Activated T-cell treated with anti-CD3 and anti-CD28 coated beads, Interleukin-2, amount 50 U/mL, for 48 hours (primary cell): ENCODE measurements around the gene NTNG2.
A peak's percentile ranks its signal among the peaks of the same experiment; 100 is the strongest.

Source experiments
- DNase-seq, 2 experiments: peaks; one replicate each; pipeline ENCODE4 v3.0.0-alpha.2; 2020

NTNG2 gene

GRCh38 chr9:132147839-132148238, 14.0 kb upstream of the NTNG2 start:
- no peak for DNase-seq

DNA sequence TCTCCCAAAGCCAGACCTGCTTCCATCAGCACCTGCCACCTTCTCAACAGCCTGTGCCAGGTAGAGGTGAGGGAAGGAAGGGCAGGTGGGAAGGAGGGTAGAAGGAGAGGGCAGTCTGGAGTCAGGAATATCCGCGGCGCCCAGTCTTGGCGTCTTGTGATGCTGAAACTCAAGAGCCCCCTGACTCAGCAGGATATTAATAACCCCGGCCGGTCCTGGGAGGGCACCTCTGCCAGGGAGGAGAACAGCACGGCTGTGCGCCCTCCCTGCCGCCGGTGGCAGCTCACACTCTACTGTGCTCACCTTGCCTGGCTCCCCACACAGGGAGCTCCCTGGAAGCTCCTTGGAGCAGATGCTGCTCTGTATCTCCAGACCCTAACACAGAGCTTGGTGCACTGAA, 11.6 kb upstream of the NTNG2 start:
- DNase-seq, result no peak

GRCh38 chr9:132151118-132151517, 10.7 kb upstream of the NTNG2 start:
- DNase-seq, result no peak

GRCh38 chr9:132152231-132152630, 9.6 kb upstream of the NTNG2 start:
- no peak for DNase-seq

DNA sequence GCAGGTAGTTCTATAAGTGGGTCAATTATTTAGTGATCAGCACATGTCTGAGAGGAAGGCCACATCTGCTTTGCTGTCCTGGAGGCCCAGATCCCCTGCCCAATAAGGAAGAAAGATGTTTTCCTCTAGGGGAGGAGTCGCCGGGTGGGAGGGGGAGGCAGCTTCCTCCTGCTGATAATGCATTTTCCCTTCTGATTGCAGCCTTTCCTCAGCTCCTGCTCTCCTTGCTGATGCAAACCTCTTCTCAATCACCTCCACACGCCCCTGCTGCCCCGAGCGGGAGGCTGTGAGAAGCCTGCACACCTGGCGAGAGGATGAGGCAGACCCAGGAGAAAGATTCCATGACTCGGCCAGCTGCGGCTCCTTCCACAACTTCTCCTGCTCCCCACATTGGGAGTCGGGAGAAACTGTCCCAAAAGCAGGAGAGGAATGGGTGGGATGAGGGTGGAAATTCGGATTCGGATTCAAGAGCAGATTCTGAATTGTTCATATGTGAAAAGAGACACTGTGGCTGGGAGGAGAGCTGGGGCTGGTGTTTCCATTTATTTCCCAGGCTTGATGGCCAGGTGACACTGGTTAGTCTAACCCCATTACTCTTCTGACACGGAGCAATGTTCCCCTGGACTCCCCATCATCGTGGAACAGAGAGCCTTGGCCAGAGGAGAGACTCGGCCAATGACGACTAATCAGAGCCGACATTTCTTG, 6.8 kb upstream of the NTNG2 start:
- DNase-seq, result no peak

GRCh38 chr9:132155568-132155895, 6.3 kb upstream of the NTNG2 start:
- no peak for DNase-seq

GRCh38 chr9:132156262-132156661, 5.6 kb upstream of the NTNG2 start:
- DNase-seq, result no peak

GRCh38 chr9:132157347-132158116, 4.3 kb upstream of the NTNG2 start:
- no peak for DNase-seq

- peak; percentile 64 to 71 for DNase-seq
Measured at GRCh38 chr9:132160802-132161742, 786 bp upstream of the NTNG2 start.

DNA sequence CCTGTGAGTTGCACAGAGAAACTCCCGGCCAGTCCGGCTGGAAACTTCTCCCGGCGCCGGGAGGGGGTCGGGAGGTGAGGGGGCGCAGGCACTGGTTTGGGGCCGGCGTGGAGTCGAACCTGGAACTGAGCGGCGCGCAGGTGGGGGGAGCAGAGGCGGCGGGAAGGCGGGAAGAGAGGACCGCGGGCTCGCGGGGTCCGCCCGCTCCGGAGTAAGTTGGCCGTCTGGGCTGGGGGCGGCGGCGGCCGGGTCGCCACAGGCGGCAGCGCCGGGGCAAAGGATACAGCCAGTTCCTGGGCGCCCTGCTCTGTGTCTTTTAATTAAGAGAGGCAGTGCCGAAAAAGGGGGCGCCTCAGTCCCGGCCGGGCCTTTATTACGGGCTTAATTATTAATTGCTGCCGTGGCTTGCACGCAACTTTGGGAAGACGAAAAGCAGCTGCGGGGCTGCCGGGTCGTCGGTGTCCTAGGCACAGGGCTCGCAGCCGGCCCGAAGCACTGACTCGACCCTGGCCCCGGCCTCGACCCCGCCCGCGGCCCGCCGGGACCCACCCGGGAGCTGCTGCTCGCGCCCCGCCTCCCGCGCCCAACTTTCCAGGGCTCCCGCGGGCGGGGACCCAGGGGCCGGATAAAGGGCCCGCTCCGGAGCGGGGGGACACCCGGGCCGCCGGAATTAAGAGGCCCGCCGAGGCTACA, 1.1 kb downstream of the NTNG2 start:
- DNase-seq, result peak in 1 of 2 experiments; percentile 34

DNA sequence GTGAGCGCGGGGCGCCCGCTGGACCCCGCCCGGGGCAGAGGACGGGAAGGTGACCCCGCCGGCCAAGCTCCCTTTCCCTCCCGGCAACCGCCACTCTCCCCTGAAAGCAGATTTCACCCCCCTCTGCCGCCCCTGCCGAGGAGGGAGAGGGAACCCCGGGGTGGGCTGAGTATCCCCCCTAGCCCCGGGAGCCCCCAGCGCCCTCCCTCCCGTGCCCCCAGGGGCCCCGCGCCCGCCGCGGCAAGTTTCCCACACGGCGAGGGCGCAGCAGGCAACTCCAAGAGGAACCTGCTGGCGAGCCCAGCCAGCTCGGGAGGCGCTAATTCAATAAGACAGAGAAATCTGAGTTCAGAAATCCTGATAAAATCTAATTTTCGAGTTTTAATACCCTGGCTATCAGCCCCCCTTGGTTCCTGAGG, 1.6 kb downstream of the NTNG2 start:
- no peak for DNase-seq

- no peak for DNase-seq
Measured at GRCh38 chr9:132163876-132164603, 2.2 kb downstream of the NTNG2 start.

- no peak for DNase-seq
Measured at GRCh38 chr9:132164604-132165362, 2.9 kb downstream of the NTNG2 start.

- DNase-seq, result peak in 1 of 2 experiments; percentile 38
Measured at GRCh38 chr9:132166599-132166998, 4.7 kb downstream of the NTNG2 start.

DNA sequence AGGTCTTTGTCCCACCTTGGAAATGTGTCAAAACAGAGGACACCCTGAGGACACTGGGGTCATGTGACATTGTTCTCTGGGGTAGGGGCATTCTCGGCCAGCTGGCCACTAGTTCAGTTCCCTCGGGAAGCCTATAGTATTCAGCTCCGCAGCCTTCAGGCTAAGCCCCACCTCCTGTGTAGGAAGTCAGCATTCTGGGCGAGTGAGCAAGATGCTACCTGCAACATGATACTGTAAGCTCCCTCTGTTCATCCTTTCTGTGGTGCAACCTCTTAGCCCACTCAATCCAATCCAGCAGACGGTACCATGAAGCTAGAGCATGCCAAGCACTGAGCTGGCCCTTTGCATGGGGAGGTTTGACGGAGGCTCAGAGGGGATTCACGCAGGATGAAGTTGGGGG, 5.3 kb downstream of the NTNG2 start:
- DNase-seq, result no peak

- DNase-seq, result no peak
Measured at GRCh38 chr9:132168347-132168746, 6.5 kb downstream of the NTNG2 start.

DNA sequence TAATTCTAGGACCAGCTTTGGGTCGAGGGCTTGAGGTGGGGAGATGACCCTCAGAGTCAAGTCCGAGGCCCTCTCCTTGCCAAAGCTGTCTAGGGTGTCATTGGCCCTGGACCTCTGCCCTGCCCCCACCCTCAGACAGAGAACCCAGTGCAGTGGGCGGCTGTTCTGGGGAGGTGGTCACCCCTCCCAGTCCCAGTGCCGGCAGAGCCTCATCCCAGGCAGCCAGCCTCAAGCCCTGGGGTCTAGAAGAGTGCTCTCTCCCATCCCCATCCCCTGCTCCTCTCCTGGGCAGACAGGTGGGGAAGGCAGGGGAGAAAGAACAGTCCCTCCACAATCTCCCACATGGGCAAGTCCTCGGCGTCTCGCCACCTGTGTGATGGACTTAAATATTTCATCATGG, 7.0 kb downstream of the NTNG2 start:
- no peak for DNase-seq

- DNase-seq, result peak; percentile 64 to 75
Measured at GRCh38 chr9:132169672-132170392, 8.0 kb downstream of the NTNG2 start.

DNA sequence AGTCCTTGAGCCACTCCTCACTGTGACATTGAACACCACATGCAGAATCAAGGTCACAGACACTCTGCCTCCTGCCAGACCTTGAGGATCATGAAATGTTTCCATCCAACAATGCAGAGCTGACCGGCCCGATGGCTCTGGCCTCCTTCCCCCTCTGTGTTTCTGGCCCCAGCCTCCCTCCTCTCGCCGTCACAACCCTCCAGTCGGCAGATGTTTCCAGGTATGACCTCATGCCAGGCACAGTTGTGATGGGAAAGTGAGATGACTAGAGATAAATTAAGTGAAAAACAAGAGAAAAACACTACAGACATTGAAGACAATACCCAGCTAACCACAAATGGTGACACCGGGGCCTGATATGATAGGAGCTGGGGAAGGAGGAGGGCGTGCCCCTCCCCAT, 9.8 kb downstream of the NTNG2 start:
- no peak for DNase-seq

DNA sequence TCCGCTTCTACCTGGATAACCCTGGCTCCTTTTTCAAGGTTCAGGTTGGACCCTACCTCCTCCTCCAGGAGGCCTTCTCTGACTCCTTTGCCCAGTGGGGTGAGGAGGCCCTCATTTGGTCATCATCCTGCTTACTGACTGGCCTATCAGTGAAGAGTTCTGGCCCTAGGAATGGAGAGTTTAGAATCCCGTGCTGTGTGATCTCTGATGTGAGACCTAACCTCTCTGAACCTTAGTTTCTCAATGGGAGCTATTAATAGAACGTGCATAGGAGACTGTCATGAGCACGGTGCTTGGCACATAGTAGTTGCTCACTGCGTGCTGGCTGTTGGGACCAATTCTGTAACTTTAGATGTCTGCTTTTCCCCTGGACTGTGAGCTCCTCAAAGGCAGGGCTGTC, 10.3 kb downstream of the NTNG2 start:
- no peak for DNase-seq

DNA sequence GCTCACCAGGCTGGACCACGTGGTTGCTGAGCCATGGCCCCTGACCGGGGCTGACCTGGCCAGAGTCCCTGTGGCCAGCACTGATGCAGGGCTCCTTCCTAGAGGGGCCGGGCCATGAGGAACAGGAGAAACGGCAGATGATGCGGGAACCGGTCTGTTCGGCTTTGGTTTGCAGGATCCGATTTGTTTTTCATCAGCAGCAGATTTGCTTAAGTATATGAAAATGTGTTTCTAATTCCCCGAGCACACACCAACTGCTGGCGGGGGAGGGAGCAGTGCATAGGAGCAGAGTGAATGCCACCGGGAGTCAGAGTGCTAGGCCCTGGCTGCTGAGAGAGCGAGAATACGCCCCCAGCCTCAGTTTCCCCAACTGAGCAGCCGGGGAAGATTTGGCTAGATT, 13.6 kb downstream of the NTNG2 start:
- no peak for DNase-seq
